ENCODE measurements around the gene MZT2B. TPM values are rescaled to one million over a fixed set of nuclear protein-coding genes. Genes with fewer than 3 reads are reported as not detected.
"Not testable (repeated sequence)": the region's sequence is repeated elsewhere in the genome, so short reads cannot be mapped to it uniquely, and the experiment has no call there.

Gene MZT2B
- total RNA-seq, result 554 TPM
- long read RNA-seq, transcript MZT2B-202 (4 exons, 769 nt), result minor isoform, 11 of 284 reads
- long read RNA-seq, transcript MZT2B-204 (2 exons, 401 nt), result minor isoform, 6 of 284 reads
- long read RNA-seq, transcript MZT2B-201 (3 exons, 933 nt), result major isoform, 238 of 284 reads
- long read RNA-seq, partial matches to known transcripts, result 15 of 284 reads
- long read RNA-seq, other reads (novel, unspliced or antisense), result 8 of 284 reads

DNA sequence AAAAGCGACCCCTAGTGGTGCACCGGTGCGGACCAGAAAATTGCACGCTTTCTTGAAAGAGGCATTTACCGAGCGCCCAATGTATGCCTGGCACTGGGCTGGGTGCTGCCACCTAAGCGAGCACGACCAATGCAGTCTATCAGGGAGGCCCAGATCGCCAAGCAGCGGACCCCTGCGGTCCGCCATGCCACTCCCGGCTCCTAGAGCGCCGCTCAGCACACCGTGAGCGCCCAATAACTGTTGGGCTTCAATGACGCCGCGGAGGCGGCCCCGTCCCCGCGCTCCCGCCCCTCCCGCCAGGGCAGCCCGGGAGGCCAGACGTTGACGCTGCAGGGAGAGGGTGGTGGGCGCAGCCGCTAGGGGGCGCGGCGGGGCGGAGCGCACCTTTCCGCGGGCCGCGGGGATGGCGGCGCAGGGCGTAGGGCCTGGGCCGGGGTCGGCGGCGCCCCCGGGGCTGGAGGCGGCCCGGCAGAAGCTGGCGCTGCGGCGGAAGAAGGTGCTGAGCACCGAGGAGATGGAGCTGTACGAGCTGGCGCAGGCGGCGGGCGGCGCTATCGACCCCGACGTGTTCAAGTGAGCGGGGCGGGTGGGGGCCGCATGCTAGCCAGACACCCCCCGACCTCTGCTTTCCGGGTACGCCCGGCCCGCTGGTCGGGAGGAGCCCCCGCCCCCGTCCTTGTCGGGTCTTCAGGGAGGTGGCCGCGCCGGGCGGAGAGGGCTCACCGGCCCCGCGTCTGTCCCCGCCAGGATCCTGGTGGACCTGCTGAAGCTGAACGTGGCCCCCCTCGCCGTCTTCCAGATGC, at the start of gene MZT2B:
Gene MZT2B, plus strand, starts transcription at position 383 of the 803 bp plus-strand sequence. Its CDS starts 21 bp downstream, at position 404.
- DNase-seq (peak; percentile 93), ATAC-seq (ENCODE audit: poor library complexity) (peak; percentile 91)
- intact Hi-C loops (cut with DNase I), result loop anchor here (10.0 kb wide), 1 partner anchor 153 kb away; no protein-coding TSS in a partner anchor

- intact Hi-C loops (cut with DNase I), result no loop called here
- no peak for DNase-seq
- ATAC-seq (ENCODE audit: poor library complexity), result no peak
These were observed 46.1 kb upstream of the MZT2B start for GRCh38 chr2:130135692-130136541.

GRCh38 chr2:130136546-130136945, 45.5 kb upstream of the MZT2B start:
- ATAC-seq (ENCODE audit: poor library complexity); DNase-seq; intact Hi-C loops (cut with DNase I): not testable (repeated sequence)

GRCh38 chr2:130137118-130137517, 44.9 kb upstream of the MZT2B start:
- intact Hi-C loops (cut with DNase I); DNase-seq; ATAC-seq (ENCODE audit: poor library complexity): not testable (repeated sequence)

- ATAC-seq (ENCODE audit: poor library complexity); DNase-seq; intact Hi-C loops (cut with DNase I): not testable (repeated sequence)
These were observed 43.7 kb upstream of the MZT2B start for GRCh38 chr2:130138326-130138725.

DNA sequence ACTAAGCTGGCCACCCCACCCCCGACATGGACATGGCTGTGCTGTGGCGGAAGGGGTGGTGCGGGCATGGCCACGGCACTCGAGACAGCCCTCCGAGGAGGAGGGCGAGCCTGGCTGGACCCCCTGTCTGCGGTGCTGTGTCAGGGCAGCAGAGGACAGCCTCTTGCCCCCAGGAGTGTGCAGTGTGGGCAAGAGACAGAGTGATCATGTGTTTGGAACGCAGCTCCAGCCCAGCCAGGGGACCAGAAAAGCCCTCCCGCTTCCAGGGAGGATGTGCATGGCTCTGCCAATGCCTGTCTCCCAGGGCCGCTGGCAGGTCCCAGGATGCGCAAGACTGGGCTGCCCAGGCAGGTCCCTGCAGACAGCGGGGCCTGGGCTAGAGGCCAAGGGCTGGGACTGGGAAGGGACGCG, 43.2 kb upstream of the MZT2B start:
- DNase-seq; intact Hi-C loops (cut with DNase I); ATAC-seq (ENCODE audit: poor library complexity): not testable (repeated sequence)

- DNase-seq; ATAC-seq (ENCODE audit: poor library complexity); intact Hi-C loops (cut with DNase I): not testable (repeated sequence)
These were observed 42.5 kb upstream of the MZT2B start for GRCh38 chr2:130139331-130140280.

- DNase-seq; intact Hi-C loops (cut with DNase I); ATAC-seq (ENCODE audit: poor library complexity): not testable (repeated sequence)
These were observed 41.5 kb upstream of the MZT2B start for GRCh38 chr2:130140516-130140915.

DNA sequence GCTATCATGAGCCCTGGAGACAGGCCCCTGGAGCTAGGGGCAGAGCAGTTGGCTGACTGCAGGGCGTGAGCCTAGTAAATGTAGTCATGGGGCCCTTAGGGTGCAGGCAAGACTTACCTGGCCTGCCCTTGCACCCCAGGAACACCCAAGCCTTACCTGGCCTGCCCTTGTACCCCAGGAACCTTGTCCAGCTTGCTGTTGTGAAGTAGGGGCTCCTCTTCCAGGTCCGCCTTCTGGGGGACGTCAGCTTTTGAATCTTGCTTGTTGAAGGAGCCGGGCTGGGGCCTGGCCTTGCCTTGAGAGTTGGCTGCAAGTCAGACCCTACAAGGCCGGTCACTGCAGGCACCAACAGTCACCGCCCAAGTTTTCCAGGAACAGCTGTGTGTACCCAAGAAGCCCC, 41.1 kb upstream of the MZT2B start:
- intact Hi-C loops (cut with DNase I); ATAC-seq (ENCODE audit: poor library complexity); DNase-seq: not testable (repeated sequence)

GRCh38 chr2:130141645-130142370, 40.3 kb upstream of the MZT2B start:
- ATAC-seq (ENCODE audit: poor library complexity); DNase-seq; intact Hi-C loops (cut with DNase I): not testable (repeated sequence)

DNA sequence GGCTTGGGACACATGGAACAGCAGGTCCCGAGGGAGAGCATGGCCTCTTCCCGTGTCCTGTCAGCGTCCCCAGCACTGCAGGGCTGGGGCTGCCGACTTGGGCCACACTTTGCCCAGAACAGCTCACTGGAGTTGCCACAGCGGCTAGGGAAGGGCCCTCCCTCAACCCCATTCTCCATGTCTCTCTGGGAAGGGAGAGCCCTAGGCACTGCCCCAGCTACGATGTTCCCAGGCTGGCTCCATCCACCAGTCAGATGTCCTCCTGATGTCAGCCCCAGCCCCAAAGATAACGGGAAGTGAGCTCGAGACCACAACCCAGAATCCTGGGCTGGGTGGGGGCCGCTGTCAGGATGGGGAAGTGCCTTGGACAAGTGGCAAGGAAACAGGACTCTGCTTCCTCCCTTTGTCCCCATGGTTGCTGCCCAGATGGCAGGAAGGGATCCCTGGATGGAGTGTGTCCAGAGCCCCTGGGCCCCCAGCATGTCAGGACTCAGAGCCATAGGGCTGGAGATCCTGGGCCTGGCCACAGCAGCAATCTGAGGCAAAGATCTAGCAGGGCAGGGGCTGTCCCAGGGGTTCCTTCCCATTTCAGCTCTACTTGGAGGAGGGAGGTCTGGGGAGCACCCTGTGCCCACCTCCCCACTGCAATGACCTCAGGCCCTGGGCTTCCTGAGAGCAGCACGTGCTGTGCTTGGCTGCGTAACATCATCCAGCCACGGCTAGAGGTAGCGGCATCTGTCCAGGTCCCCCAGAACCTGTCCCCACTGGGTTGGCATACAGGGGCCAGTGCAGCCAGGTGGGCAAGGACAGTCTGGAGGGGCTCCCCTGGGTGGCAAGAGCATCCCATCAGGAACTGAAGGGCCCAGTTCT, 39.4 kb upstream of the MZT2B start:
- intact Hi-C loops (cut with DNase I); DNase-seq; ATAC-seq (ENCODE audit: poor library complexity): not testable (repeated sequence)

DNA sequence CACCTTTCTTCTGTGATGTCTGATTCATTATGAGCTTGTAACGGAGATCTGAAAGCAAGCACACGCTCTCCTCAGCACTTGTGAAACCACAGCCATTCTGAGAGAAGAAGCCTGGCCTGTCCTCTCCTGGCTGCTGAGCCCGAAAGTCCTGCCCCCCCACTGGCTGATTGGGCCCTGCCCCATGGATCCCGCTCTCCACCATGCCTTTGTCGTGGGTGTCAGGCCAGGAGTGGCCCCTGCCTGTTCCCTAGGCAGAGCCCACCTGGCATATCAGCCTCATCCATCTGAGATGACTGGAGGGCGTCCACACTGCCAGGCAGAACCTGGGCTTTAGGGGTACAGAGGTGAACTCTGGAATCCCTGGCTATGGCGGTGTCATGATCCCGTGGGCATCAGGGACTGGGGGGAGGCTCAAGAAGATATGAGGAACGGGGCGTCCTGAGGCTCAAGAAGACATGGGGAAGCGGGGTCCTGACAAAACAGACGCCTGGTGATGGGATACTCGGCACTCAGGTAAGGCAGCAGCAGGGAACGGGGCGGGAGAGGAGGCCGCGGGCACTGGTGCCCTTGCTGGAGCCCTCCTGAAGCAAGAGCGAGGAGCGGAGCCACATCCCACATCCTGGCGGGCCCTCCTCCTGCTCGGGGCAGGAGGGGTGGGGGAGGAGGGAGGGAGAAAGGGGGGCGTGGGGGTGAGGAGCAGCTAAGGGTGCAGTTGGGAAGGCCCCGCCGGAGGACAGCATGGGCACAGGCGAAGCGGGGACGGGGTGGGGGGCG, 38.6 kb upstream of the MZT2B start:
- intact Hi-C loops (cut with DNase I); ATAC-seq (ENCODE audit: poor library complexity); DNase-seq: not testable (repeated sequence)

- intact Hi-C loops (cut with DNase I), result not testable (repeated sequence)
- ATAC-seq (ENCODE audit: poor library complexity), result peak; percentile 91
These were observed 37.1 kb upstream of the MZT2B start, which contains the start of gene CCDC74B for GRCh38 chr2:130145006-130145414. Gene CCDC74B, minus strand, starts transcription at chr2:130145112. Its CDS starts 116 bp downstream, at chr2:130144996.

GRCh38 chr2:130148515-130148914, 33.5 kb upstream of the MZT2B start:
- ATAC-seq (ENCODE audit: poor library complexity); intact Hi-C loops (cut with DNase I); DNase-seq: not testable (repeated sequence)

More at GRCh38 chr2:130145006-130145414, 37.1 kb upstream of the MZT2B start, which contains the start of gene CCDC74B:
- peak; percentile 72 for DNase-seq
